ENCODE measurements around the gene TEF.
"Not testable (repeated sequence)": the region's sequence is repeated elsewhere in the genome, so short reads cannot be mapped to it uniquely, and the experiment has no call there.

TEF gene

GRCh38 chr22:41397143-41397811, 15.5 kb downstream of the TEF start:
- no peak overlapping the region for H3K4me3 ChIP-seq (ENCODE audit: low read depth, low read length)
- TF ChIP-seq CTCF (IDR thresholded peaks at IDR 0.05; ENCODE audit: low read depth, low read length) = no peak

GRCh38 chr22:41398921-41399320, 17.2 kb downstream of the TEF start:
- no peak for TF ChIP-seq CTCF (IDR thresholded peaks at IDR 0.05; ENCODE audit: low read depth, low read length)
- no peak overlapping the region for H3K4me3 ChIP-seq (ENCODE audit: low read depth, low read length)

- no peak overlapping the region for H3K4me3 ChIP-seq (ENCODE audit: low read depth, low read length)
- TF ChIP-seq CTCF (IDR thresholded peaks at IDR 0.05; ENCODE audit: low read depth, low read length) = no peak
Observed at GRCh38 chr22:41401781-41402648, 20.3 kb downstream of the TEF start.

- H3K4me3 ChIP-seq (ENCODE audit: low read depth, low read length) = not testable (repeated sequence)
Observed at GRCh38 chr22:41402851-41403250, 21.1 kb downstream of the TEF start.

GRCh38 chr22:41403532-41404318, 22.0 kb downstream of the TEF start:
- no peak overlapping the region for H3K4me3 ChIP-seq (ENCODE audit: low read depth, low read length)

GRCh38 chr22:41405588-41405987, 23.8 kb downstream of the TEF start:
- H3K4me3 ChIP-seq (ENCODE audit: low read depth, low read length) = no peak overlapping the region
- TF ChIP-seq CTCF (IDR thresholded peaks at IDR 0.05; ENCODE audit: low read depth, low read length) = no peak

More at GRCh38 chr22:41403532-41404318, 22.0 kb downstream of the TEF start:
- TF ChIP-seq CTCF (IDR thresholded peaks at IDR 0.05; ENCODE audit: low read depth, low read length) = peak; percentile 83

- TF ChIP-seq CTCF (IDR thresholded peaks at IDR 0.05; ENCODE audit: low read depth, low read length) = no peak
Observed at GRCh38 chr22:41406410-41406809, 24.7 kb downstream of the TEF start.

More at GRCh38 chr22:41406410-41406809, 24.7 kb downstream of the TEF start:
- no peak overlapping the region for H3K4me3 ChIP-seq (ENCODE audit: low read depth, low read length)
